ENCODE results near the gene CDHR4. TPM values are rescaled to one million over a fixed set of nuclear protein-coding genes. Genes with fewer than 3 reads are reported as not detected.

CDHR4 gene
- total and polyA plus RNA-seq, 11 donors = not detected

DNA sequence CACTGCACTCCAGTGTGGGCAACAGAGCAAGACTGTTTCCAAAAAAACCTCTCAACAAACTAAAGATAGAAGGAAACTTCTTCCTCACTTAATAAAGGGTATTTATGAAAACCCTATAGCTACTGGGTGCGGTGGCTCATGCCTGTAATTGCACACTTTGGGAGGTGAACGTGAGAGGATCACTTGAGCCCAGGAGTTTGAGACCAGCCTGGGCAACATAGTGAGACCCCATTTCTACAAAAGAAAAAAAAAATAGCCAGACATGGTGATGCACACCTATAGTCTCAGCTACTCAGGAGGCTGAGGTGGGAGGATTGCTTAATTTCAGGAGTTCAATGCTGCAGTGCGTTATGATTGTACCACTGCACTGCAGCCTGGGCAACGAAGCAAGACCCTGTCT lies 35.7 kb downstream of the CDHR4 start:
- no peak for ATAC-seq
- Histone ChIP-seq H3K4me3 (no peak overlapping the region), H3K36me3 (peaks cover 0 to 21% (median 3%) of the 10 kb centered on the region in 9 donors), H3K27ac (no peak overlapping the region), H3K27me3 (no peaks in the 10 kb centered on the region), H3K4me1 (peaks cover 0 to 7% (median 0%) of the 10 kb centered on the region in 12 donors), H3K9me3 (no peaks in the 10 kb centered on the region)
- 96 to 97% (median 97%) methylated on average over 4 of the region's 4 CpGs for WGBS, 4 donors
- no peak for DNase-seq
- intact Hi-C loops (cut with DNase I) = no loop called here
- no peak for TF ChIP-seq CTCF (IDR thresholded peaks at IDR 0.05)
- no peak for TF ChIP-seq POLR2A (IDR thresholded peaks at IDR 0.05)

- Histone ChIP-seq H3K27me3 (no peaks in the 10 kb centered on the region), H3K4me3 (no peak overlapping the region), H3K9me3 (no peaks in the 10 kb centered on the region), H3K4me1 (peaks cover 0 to 19% (median 3%) of the 10 kb centered on the region in 12 donors), H3K36me3 (peaks cover 0 to 17% (median 3%) of the 10 kb centered on the region in 9 donors), H3K27ac (no peak overlapping the region)
- 82 to 93% (median 88%) methylated on average over 3 of the region's 3 CpGs for WGBS, 4 donors
- TF ChIP-seq POLR2A (IDR thresholded peaks at IDR 0.05) (no peak), CTCF (IDR thresholded peaks at IDR 0.05) (no peak)
- intact Hi-C loops (cut with DNase I) = no loop called here
- DNase-seq (no peak), ATAC-seq (no peak)
Observed at GRCh38 chr3:49761661-49762060, 38.0 kb downstream of the CDHR4 start.

- H3K4me3 ChIP-seq = no peak overlapping the region
- H3K27me3 ChIP-seq = no peaks in the 10 kb centered on the region
- WGBS, 4 donors = 21 to 35% (median 27%) methylated on average over 1 of the region's 1 CpG
- peaks cover 0 to 13% (median 3%) of the 10 kb centered on the region in 9 donors for H3K36me3 ChIP-seq
- intact Hi-C loops (cut with DNase I) = no loop called here
- H3K4me1 ChIP-seq = peaks cover 0 to 30% (median 4%) of the 10 kb centered on the region in 12 donors
- peak in 1 of 4 donors; percentile 43 for ATAC-seq
- H3K27ac ChIP-seq = no peak overlapping the region
- no peak for DNase-seq
- TF ChIP-seq POLR2A (IDR thresholded peaks at IDR 0.05) (no peak), CTCF (IDR thresholded peaks at IDR 0.05) (no peak)
- H3K9me3 ChIP-seq = no peaks in the 10 kb centered on the region
Observed at GRCh38 chr3:49759226-49759625, 40.4 kb downstream of the CDHR4 start.

DNA sequence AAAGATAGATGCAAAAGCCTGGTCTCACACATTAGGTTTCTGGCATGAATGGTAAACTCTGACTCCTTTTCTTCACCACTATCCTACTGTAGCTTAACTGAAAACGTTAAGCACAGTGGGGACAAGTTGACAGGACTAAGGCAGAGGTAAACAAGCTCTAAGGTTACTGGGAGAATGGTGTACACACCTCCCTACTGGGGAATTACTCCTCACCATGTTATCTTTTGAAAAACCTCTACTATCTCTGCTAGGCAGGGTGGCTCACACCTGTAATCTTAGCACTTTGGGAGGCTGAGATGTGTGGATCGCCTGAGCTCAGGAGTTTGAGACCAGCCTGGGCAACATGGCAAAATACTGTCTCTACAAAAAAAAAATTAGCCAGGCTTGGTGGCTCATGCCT lies 42.5 kb downstream of the CDHR4 start:
- no peak for TF ChIP-seq CTCF (IDR thresholded peaks at IDR 0.05)
- TF ChIP-seq POLR2A (IDR thresholded peaks at IDR 0.05) = no peak
- ATAC-seq (no peak), DNase-seq (no peak)

More for the DNA sequence above, 42.5 kb downstream of the CDHR4 start:
- Histone ChIP-seq H3K4me3 (no peak overlapping the region), H3K36me3 (peaks cover 0 to 9% (median 0%) of the 10 kb centered on the region in 9 donors), H3K27me3 (no peaks in the 10 kb centered on the region), H3K27ac (no peak overlapping the region), H3K4me1 (peaks cover 0 to 43% (median 6%) of the 10 kb centered on the region in 12 donors), H3K9me3 (no peaks in the 10 kb centered on the region)
- 64 to 81% (median 67%) methylated on average over 2 of the region's 2 CpGs for WGBS, 4 donors
- intact Hi-C loops (cut with DNase I) = no loop called here

Data from heart left ventricle (tissue), 16 donors.